ENCODE measurements around the gene GDF3. TPM values are rescaled to one million over a fixed set of nuclear protein-coding genes. Genes with fewer than 3 reads are reported as not detected.

Gene GDF3
- total RNA-seq, 3 donors from 2014 or later (not counting 1 experiment from before 2014, with no cell fraction given), result not detected

Other genes with a start within 250 kb of the GDF3 start
- gene CD163, start 192.0 kb downstream of the GDF3 start, total RNA-seq, result 1 to 10 TPM in 2 of 3 donors, under 1 TPM in 1; 0.45 to 2.9 (median 2.1) TPM
- not detected for gene APOBEC1, start 29.9 kb downstream of the GDF3 start, total RNA-seq
- not detected for gene DPPA3, start 15.7 kb upstream of the GDF3 start, total RNA-seq
- gene CLEC4C, start 51.6 kb upstream of the GDF3 start, total RNA-seq, result under 1 TPM in 1 of 3 donors, not detected in 2; 0.54 TPM
- not detected for gene NANOGNB, start 69.4 kb upstream of the GDF3 start, total RNA-seq
- not detected for gene NANOG, start 93.6 kb upstream of the GDF3 start, total RNA-seq
- gene SLC2A14, start 177.1 kb upstream of the GDF3 start, total RNA-seq, result 1 to 10 TPM in 1 of 3 donors, under 1 TPM in 2; 0.12 to 7.9 (median 0.25) TPM
- 100 to 1,000 TPM; 406 to 534 (median 427) TPM for gene SLC2A3, start 240.4 kb upstream of the GDF3 start, total RNA-seq

Measured in natural killer cell (primary cell).